NCI-H2196 treated with DMSO at 0.1 percent for 48 hours (cell line): Measurements from ENCODE around the gene MAPK8IP1.

Experiments
- DNase-seq: peaks from one replicate; lab custom pipeline; 2025; ENCODE audit not compliant: unreplicated experiment; lab: John Stamatoyannopoulos, UW

MAPK8IP1 gene

DNA sequence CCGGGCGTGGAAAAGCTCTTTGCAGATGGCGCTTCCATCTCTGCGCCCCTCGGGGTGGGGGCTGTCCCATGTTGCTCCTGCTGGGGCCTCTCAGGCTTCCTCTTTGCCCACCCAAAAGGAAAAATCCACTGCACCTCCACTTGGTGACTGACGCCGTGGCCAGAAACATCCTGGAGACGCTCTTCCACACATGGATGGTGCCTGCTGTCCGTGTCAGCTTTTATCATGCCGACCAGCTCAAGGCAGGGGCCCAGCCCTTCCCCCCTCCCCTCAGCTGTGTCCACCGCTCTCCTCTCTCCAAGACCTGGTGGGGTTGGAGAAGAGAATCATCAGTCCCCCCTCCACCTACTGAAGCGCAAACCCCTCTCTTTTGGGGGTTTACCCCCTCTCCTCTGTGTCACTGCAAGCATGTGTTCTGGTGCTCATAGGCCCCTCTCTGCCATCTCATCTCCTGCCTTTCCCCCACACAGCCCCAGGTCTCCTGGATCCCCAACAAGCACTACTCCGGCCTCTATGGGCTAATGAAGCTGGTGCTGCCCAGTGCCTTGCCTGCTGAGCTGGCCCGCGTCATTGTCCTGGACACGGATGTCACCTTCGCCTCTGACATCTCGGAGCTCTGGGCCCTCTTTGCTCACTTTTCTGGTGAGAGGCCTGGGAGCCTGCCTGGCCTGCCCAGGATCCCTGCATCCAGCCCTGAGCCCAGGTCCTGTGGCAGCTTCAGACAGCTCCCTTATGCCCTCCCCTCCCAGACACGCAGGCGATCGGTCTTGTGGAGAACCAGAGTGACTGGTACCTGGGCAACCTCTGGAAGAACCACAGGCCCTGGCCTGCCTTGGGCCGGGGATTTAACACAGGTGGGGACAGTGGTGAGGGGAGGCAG lies 38.8 kb downstream of the MAPK8IP1 start:
- DNase-seq: no peak

- DNase-seq: no peak
Observed at GRCh38 chr11:45924927-45925326, 39.5 kb downstream of the MAPK8IP1 start.

DNA sequence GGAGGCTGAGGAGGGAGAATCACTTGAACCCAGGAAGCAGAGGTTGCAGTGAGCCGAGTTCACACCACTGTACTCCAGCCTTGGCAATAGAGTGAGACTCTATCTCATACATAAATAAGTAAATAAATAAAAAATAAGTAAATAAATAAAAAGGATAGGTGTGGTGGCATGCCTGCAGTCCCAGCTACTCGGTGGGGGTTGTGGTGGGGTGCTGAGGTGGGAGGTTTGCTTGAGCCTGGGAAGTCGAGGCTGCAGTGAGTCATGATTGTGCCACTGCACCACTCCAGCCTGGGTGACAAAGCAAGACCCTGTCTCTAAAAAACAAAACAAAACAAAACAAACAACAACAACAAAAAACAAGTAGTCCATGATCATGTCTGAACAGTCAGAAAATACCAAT lies 40.1 kb downstream of the MAPK8IP1 start:
- no peak for DNase-seq

DNA sequence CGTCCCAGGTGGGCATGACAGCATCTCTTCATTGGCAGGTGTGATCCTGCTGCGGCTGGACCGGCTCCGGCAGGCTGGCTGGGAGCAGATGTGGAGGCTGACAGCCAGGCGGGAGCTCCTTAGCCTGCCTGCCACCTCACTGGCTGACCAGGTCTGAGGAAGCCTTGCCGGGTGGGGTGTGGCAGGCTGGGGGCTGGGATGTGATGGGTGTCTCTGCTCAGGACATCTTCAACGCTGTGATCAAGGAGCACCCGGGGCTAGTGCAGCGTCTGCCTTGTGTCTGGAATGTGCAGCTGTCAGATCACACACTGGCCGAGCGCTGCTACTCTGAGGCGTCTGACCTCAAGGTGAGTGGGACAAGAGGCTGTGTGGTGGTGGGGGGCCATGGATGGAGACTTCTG lies 40.5 kb downstream of the MAPK8IP1 start:
- DNase-seq: no peak

- no peak for DNase-seq
Observed at GRCh38 chr11:45926536-45927331, 41.3 kb downstream of the MAPK8IP1 start.

- DNase-seq: no peak
Observed at GRCh38 chr11:45927332-45927683, 41.9 kb downstream of the MAPK8IP1 start.

DNA sequence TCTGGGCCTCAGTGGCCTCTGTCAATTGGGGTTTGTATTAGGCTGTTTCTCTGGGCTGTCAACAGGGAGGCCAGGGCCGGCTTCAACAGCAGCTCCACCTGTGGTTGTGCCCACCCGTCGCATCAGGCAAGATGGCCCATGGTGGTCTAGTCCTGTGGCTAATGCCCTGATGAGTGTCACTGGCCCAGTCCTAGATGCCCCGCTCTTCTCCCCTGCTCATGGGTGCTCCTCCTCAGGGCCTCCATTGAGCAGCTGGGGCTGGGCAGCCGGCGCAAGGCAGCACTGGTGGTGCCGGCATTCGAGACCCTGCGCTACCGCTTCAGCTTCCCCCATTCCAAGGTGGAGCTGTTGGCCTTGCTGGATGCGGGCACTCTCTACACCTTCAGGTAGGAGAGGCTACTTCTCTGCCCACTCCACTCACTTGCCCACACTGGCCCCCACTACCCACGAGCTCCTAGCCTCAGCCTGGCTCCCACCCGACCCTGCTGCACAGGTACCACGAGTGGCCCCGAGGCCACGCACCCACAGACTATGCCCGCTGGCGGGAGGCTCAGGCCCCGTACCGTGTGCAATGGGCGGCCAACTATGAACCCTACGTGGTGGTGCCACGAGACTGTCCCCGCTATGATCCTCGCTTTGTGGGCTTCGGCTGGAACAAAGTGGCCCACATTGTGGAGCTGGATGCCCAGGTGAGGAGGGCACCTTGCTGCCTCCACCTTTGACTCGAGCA lies 42.4 kb downstream of the MAPK8IP1 start:
- no peak for DNase-seq

- no peak for DNase-seq
Observed at GRCh38 chr11:45928535-45929215, 43.2 kb downstream of the MAPK8IP1 start.

GRCh38 chr11:45929486-45930030 lies 44.1 kb downstream of the MAPK8IP1 start:
- no peak for DNase-seq

GRCh38 chr11:45930031-45930794 lies 44.8 kb downstream of the MAPK8IP1 start:
- peak; percentile 74 for DNase-seq

DNA sequence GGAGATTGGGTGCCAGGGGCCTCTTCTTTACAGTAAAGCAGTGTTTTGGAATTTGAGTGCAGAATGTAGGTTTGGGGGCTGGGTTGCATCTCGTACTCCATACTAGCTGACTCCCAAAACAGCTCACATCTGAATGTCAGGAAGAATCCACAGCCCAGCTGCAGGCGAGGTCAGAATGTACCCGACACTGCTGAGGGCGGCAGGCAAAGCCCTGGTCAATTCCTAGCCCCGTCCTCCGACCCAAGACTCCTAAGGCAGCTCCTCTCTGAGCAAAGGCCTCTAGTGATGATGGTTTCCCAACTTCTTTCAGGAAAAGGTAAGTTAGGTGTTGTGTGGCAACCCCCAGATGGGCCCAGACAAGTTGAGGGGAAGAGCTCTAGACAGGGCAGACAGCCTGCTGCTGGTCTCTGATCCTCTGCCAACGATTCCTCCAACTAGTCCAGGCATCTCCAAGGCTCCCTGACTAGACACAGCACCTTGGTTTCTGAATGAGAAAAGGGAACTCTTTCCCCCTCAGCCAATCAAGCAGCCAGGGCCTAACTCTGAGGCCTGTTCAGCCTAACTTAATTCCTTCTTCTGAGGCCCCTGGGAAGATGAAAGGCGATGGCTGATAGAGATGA lies 45.6 kb downstream of the MAPK8IP1 start:
- DNase-seq: no peak

- no peak for DNase-seq
Observed at GRCh38 chr11:45931739-45932138, 46.3 kb downstream of the MAPK8IP1 start.

GRCh38 chr11:45932217-45932616 lies 46.8 kb downstream of the MAPK8IP1 start:
- no peak for DNase-seq

- no peak for DNase-seq
Observed at GRCh38 chr11:45933131-45933831, 47.8 kb downstream of the MAPK8IP1 start.

DNA sequence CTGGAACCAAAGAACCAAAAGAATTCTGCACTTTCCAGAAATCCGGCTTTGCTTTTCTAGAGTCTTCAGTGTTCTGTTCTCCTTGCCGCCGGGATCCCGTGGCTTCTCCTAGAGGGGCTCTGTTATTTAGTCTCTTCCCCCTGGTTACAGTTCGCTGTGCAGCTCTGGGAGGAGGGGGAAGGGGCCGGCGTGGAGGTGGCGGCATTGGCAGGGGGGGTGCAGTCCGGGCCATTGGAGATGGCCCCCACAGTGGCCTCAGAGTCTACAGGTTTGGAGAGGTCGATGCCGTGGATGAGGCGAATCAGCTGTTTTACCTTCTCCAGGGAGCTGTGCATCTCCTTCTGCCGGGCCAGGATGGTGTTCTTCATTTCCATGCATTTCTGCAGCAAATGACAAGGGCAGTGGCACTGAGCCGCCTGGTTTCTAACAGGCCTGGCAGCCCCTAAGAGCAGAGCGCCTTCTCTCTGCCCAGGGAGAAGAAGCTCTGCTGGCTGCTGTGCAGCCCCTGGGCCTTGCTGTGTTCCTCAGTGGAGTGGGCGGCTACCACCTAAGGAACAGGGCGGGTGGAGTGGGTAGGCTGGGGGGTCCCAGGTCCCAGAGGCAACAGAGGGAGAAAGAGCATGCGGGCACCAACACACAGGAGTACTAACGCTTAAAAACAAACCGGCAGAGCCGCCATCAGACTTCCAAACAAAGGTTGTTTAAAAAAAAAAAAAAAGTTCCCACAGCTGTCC lies 48.6 kb downstream of the MAPK8IP1 start:
- no peak for DNase-seq

- DNase-seq: no peak
Observed at GRCh38 chr11:45934580-45935318, 49.3 kb downstream of the MAPK8IP1 start.

DNA sequence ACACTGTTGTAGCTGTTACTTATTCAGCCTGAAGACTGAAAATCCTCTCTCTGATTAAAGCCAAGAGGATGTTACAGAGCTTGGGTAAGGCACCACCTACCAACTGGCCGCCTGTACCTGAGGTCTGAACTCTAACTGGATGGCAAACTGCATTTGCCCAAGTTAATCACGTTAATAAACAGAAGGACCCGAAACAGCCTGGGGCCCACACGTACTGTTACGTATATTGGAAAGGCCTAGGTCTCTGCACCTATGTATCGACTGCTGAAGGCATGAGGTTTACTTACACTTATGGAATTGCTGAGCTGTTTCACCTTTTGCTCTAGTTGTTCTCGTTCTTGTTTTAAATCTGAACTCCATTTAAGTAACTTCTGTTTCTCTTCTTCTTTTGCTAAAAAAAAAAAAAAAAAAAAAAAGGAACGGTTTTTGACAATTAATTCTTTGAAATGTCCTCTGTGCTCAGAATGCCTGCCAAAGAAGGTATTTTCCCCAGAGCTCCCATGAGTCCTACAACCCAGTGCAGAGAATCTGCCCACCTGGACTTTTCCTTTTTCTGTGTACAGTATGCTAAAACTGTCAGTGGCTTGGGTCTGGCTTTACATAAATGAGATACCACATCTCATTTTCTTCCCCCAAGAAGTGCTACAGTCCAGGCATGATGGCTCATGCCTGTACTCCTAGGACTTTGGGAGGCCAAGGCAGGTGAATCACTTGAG lies 50.1 kb downstream of the MAPK8IP1 start:
- no peak for DNase-seq
